ENCODE data around the gene ABCA2.

ABCA2 gene

DNA sequence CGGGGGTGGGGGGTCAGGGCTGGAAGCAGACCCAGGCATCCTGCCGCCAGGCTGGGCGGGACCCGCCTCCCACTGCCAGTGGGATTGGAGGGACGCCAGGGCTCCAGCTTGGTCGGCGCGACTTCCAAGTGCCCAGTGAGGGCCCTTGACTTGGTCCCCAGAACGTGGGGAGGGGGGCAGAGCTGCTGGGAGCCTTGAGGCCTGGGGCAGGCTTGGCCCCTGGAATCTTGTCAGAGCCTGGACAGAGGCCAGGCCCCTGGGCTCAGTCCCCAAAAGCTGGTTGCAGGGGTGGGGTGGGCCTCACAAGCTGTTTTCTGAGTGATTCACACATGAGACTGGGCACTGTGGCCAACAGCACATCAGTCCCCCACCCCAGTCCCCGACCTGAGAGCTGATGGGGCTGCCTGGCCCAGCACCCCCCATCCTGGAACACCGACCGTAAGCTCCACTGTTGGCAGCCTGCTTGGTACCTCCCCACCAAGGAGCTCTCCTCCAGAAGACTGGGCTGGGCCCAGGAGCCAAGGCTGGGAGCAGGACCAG, 32.2 kb downstream of the ABCA2 start:
- DNase-seq (ENCODE audit: low read depth, low spot score), result no peak
- Histone ChIP-seq H3K9me3 (ENCODE audit: control insufficient read depth, insufficient read depth, low read length) (no peaks in the 10 kb centered on the region), H3K4me1 (ENCODE audit: control insufficient read depth, insufficient read depth, low read length) (peaks cover 18% of the 10 kb centered on the region), H3K4me3 (ENCODE audit: low read length) (no peak overlapping the region), H3K27ac (ENCODE audit: low read length) (no peak overlapping the region), H3K36me3 (ENCODE audit: control insufficient read depth, insufficient read depth, low read length) (no peaks in the 10 kb centered on the region; the same call in 1 of the 2 replicates), H3K27me3 (ENCODE audit: control insufficient read depth, insufficient read depth, low read length) (no peaks in the 10 kb centered on the region; the same call in 1 of the 2 replicates)
- no CpG with 5 or more reads among the region's 12 CpGs for WGBS (ENCODE audit: insufficient coverage, insufficient read length)

DNA sequence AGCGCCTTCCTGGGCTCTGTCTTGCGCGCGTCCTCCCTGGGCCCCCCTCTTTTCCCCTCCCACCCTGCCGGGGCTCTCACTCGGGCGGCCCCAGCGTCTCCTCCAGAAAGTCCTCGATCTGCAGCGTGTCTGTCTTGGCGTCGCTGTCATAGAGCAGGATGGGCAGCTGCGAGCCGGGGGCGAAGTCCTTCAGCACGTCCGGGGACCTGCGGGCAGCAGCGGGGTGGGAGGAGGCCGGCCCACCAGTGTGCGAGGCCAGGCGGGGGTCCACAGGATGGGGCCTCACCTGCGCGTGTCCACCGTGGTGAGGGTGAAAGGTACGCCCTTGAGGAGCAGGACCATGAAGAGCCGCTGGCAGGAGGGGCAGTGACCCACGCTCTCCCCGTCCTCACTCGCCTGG, 32.7 kb downstream of the ABCA2 start:
- H3K4me3 ChIP-seq (ENCODE audit: low read length), result no peak overlapping the region

DNA sequence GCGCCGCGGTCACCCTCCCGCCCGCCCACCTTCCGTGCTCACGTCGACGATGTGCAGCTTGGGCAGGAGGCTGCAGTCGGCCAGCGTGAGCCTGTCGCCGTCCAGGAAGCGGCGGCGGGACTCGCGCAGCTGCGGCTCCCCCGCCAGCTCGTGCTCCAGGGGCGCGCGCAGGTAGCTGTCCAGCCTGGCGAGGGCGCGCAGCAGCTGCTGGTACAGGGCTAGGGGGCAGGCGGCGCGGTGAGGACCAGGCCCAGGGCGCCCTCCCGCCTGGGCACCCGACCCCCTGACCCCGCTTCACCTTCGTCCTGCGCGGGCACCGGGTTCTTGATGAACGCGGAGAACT, 33.2 kb downstream of the ABCA2 start:
- no peak for DNase-seq (ENCODE audit: low read depth, low spot score)
- peak overlapping the region; percentile 31 for H3K4me3 ChIP-seq (ENCODE audit: low read length)
- H3K4me1 ChIP-seq (ENCODE audit: control insufficient read depth, insufficient read depth, low read length), result peaks cover 18% of the 10 kb centered on the region
- H3K27me3 ChIP-seq (ENCODE audit: control insufficient read depth, insufficient read depth, low read length), result no peaks in the 10 kb centered on the region; the same call in 1 of the 2 replicates
- H3K27ac ChIP-seq (ENCODE audit: low read length), result no peak overlapping the region
- H3K36me3 ChIP-seq (ENCODE audit: control insufficient read depth, insufficient read depth, low read length), result no peaks in the 10 kb centered on the region; the same call in 1 of the 2 replicates
- no peaks in the 10 kb centered on the region for H3K9me3 ChIP-seq (ENCODE audit: control insufficient read depth, insufficient read depth, low read length)
- no CpG with 5 or more reads among the region's 40 CpGs for WGBS (ENCODE audit: insufficient coverage, insufficient read length)

More for the DNA sequence above, 32.7 kb downstream of the ABCA2 start:
- Histone ChIP-seq H3K36me3 (ENCODE audit: control insufficient read depth, insufficient read depth, low read length) (no peaks in the 10 kb centered on the region; the same call in 1 of the 2 replicates), H3K4me1 (ENCODE audit: control insufficient read depth, insufficient read depth, low read length) (peaks cover 18% of the 10 kb centered on the region), H3K27me3 (ENCODE audit: control insufficient read depth, insufficient read depth, low read length) (no peaks in the 10 kb centered on the region; the same call in 1 of the 2 replicates), H3K27ac (ENCODE audit: low read length) (no peak overlapping the region), H3K9me3 (ENCODE audit: control insufficient read depth, insufficient read depth, low read length) (no peaks in the 10 kb centered on the region)
- no CpG with 5 or more reads among the region's 30 CpGs for WGBS (ENCODE audit: insufficient coverage, insufficient read length)
- no peak for DNase-seq (ENCODE audit: low read depth, low spot score)

DNA sequence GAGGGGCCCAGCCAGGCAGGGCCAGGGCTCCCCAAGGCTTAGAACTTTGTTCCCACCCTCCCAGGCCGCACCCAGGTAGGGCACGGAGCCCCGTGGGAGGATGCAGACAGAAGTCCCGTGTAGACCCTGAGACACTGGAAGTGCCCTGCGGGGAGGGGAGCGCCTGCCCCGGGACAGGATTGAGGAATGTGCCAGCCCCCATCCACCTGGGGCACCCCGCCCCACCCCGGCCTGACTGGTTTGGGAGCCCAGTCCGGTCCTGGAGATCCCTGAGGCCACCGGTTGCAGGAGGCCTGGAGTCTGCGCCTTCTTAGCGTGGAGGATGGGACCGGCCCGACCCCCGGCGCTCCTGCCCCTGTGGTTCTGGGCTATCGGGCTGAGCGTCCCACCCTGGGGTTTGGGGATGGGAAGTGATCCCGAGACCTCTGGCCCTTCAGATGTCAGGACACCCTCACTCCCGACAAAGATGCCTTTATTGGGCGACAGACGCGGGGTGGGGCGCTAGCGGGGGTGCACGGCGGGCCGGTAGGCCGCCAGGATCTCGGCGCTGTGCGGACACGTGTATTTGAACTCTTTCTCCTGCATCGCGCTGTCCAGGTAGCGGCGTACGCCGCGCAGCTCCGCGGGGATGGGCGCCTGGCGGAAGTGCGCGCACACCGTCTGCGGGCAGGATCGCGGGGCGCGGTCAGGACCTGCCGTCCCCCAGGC, 33.7 kb downstream of the ABCA2 start:
- Histone ChIP-seq H3K4me3 (ENCODE audit: low read length) (peak overlapping the region; percentile 31; the same call in 1 of the 2 replicates), H3K4me1 (ENCODE audit: control insufficient read depth, insufficient read depth, low read length) (peaks cover 18% of the 10 kb centered on the region), H3K9me3 (ENCODE audit: control insufficient read depth, insufficient read depth, low read length) (no peaks in the 10 kb centered on the region), H3K27ac (ENCODE audit: low read length) (no peak overlapping the region), H3K27me3 (ENCODE audit: control insufficient read depth, insufficient read depth, low read length) (no peaks in the 10 kb centered on the region; the same call in 1 of the 2 replicates), H3K36me3 (ENCODE audit: control insufficient read depth, insufficient read depth, low read length) (no peaks in the 10 kb centered on the region; the same call in 1 of the 2 replicates)
- WGBS (ENCODE audit: insufficient coverage, insufficient read length), result no CpG with 5 or more reads among the region's 54 CpGs
- DNase-seq (ENCODE audit: low read depth, low spot score), result no peak

DNA sequence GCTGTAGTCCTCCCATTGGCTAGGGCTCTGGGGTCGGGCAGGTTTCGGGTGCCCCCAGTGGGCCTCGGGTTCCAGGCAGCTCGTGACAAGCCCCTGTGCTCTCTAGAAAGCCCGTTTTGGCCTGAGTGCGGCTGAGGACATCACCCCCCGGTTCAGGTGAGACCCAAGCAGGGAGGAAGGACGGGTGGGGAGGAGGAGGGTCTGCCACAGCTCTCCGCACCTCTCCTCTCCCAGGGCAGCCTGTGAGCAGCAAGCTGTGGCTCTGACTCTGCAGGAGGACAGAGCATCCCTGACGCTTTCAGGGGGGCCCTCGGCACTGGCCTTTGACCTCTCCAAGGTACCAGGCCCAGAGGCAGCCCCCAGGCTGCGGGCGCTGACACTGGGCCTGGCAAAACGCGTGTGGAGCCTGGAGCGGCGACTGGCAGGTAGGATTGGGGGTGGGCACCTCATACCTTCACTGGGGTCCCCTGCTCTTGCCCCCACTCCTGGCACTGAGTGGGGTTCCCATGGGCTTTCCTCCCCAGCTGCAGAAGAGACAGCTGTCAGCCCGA, 35.1 kb downstream of the ABCA2 start:
- Histone ChIP-seq H3K4me1 (ENCODE audit: control insufficient read depth, insufficient read depth, low read length) (peaks cover 18% of the 10 kb centered on the region), H3K27ac (ENCODE audit: low read length) (no peak overlapping the region), H3K4me3 (ENCODE audit: low read length) (peak overlapping the region; percentile 75; the same call in 1 of the 2 replicates), H3K36me3 (ENCODE audit: control insufficient read depth, insufficient read depth, low read length) (no peaks in the 10 kb centered on the region; the same call in 1 of the 2 replicates), H3K27me3 (ENCODE audit: control insufficient read depth, insufficient read depth, low read length) (no peaks in the 10 kb centered on the region; the same call in 1 of the 2 replicates), H3K9me3 (ENCODE audit: control insufficient read depth, insufficient read depth, low read length) (no peaks in the 10 kb centered on the region)
- WGBS (ENCODE audit: insufficient coverage, insufficient read length), result no CpG with 5 or more reads among the region's 18 CpGs
- no peak for DNase-seq (ENCODE audit: low read depth, low spot score)

DNA sequence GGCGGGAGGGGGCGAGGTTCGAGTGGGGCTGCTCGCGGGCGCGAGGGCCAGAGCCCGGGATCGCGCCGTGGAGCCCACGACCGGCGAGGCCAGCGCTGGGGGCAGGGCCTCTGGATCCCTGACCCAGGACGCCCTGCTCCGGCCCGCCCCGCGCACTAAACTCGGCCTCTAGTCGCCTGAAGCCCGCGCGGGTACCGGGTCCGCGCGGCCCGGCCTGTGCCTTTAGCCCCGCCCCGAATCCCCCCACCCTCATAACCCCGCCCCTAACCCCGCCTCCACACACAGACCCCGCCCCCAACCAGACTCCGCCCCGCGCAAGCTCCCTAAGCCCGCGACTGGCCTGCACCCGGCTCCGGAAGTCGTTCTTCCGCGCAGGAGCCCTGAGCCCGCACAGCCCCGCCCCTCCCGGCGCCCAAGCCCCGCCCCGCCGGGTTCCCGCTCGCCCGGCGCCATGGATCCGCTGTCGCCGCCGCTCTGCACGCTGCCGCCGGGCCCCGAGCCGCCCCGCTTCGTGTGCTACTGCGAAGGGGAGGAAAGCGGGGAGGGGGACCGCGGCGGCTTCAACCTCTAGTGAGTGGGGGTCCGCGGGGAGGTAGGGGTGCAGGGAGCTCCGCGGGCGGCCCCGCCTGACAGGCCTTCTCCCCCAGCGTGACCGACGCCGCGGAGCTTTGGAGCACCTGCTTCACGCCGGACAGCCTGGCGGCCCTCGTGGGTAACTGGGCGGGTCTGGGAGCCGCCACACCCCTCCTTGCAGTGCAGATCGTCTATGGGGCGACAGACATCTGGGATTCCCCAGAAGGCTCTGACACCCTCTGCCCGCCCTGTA, 35.8 kb downstream of the ABCA2 start, which contains the start of gene PAXX:
PAXX (plus strand) TSS at position 430 of the 826 bp plus-strand sequence; CDS start at position 452, 22 bp downstream.
- Histone ChIP-seq H3K27ac (ENCODE audit: low read length) (no peak within 1 kb of the TSS), H3K4me1 (ENCODE audit: control insufficient read depth, insufficient read depth, low read length) (peaks cover 15% of the 10 kb centered on the region), H3K9me3 (ENCODE audit: control insufficient read depth, insufficient read depth, low read length) (no peaks in the 10 kb centered on the region), H3K4me3 (ENCODE audit: low read length) (peak within 1 kb of the TSS; percentile 75), H3K36me3 (ENCODE audit: control insufficient read depth, insufficient read depth, low read length) (no peaks in the 10 kb centered on the region; the same call in 1 of the 2 replicates), H3K27me3 (ENCODE audit: control insufficient read depth, insufficient read depth, low read length) (no peaks in the 10 kb centered on the region; the same call in 1 of the 2 replicates)
- WGBS (ENCODE audit: insufficient coverage, insufficient read length), result no CpG with 5 or more reads among the region's 92 CpGs
- no peak for DNase-seq (ENCODE audit: low read depth, low spot score)

DNA sequence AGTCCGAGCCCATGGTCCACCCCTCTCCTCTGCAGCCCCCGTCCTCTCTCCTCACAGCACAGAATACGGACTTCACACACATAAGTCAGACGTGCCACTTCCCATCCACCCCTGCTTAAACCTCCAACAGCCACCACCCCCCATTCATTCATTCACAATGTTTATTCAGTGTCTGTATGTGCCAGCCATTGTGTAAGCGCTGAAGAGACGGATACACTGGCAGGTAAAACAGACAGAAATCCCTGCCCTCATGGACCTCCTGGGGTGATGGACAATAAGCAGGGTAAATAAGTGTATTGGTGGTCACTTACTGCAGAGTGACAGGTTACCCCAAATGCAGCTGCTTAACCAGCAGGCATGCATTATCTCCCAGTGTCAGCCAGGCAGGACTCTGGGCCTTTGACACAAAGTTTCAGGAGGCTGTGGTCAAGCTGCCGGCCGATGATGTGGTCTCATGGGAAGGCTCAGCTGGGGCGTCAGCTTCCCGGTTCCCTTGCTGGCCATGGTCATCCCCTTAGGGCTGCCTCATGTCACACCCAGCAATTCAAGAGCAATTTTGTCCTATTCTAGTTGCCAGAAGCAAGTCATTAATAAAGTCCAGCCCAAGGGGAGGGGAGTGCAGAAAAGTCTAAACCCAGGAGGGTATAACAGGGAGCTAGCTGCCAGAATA, 37.7 kb downstream of the ABCA2 start:
- Histone ChIP-seq H3K4me1 (ENCODE audit: control insufficient read depth, insufficient read depth, low read length) (peaks cover 7% of the 10 kb centered on the region), H3K9me3 (ENCODE audit: control insufficient read depth, insufficient read depth, low read length) (no peaks in the 10 kb centered on the region), H3K27ac (ENCODE audit: low read length) (no peak overlapping the region), H3K36me3 (ENCODE audit: control insufficient read depth, insufficient read depth, low read length) (no peaks in the 10 kb centered on the region; the same call in 1 of the 2 replicates), H3K4me3 (ENCODE audit: low read length) (no peak overlapping the region), H3K27me3 (ENCODE audit: control insufficient read depth, insufficient read depth, low read length) (peaks cover 4% of the 10 kb centered on the region; the same call in 1 of the 2 replicates)
- DNase-seq (ENCODE audit: low read depth, low spot score), result no peak
- WGBS (ENCODE audit: insufficient coverage, insufficient read length), result no CpG with 5 or more reads among the region's 10 CpGs

DNA sequence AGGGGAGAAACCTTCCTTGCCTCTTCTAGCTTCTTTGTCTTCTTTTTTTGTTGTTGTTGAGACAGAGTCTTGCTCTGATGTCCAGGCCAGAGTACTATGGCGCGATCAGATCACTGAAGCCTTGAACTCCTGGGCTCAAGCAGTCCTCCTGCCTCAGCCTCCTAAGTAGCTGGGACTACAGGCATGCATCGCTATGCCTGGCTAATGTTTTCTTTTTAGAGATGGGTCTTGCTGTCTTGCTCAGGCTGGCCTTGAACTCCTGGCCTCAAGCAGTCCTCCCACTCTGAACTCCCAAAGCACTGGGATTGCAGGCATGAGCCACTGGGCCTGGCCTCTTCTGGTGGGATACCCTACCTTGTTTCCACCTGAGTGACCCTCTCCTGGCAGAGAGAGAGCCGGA, 39.2 kb downstream of the ABCA2 start:
- Histone ChIP-seq H3K27ac (ENCODE audit: low read length) (no peak overlapping the region), H3K27me3 (ENCODE audit: control insufficient read depth, insufficient read depth, low read length) (peaks cover 8% of the 10 kb centered on the region; the same call in 1 of the 2 replicates), H3K36me3 (ENCODE audit: control insufficient read depth, insufficient read depth, low read length) (no peaks in the 10 kb centered on the region; the same call in 1 of the 2 replicates), H3K4me1 (ENCODE audit: control insufficient read depth, insufficient read depth, low read length) (peaks cover 3% of the 10 kb centered on the region; the same call in 1 of the 2 replicates), H3K4me3 (ENCODE audit: low read length) (no peak overlapping the region), H3K9me3 (ENCODE audit: control insufficient read depth, insufficient read depth, low read length) (no peaks in the 10 kb centered on the region)
- DNase-seq (ENCODE audit: low read depth, low spot score), result no peak
- WGBS (ENCODE audit: insufficient coverage, insufficient read length), result no CpG with 5 or more reads among the region's 4 CpGs

DNA sequence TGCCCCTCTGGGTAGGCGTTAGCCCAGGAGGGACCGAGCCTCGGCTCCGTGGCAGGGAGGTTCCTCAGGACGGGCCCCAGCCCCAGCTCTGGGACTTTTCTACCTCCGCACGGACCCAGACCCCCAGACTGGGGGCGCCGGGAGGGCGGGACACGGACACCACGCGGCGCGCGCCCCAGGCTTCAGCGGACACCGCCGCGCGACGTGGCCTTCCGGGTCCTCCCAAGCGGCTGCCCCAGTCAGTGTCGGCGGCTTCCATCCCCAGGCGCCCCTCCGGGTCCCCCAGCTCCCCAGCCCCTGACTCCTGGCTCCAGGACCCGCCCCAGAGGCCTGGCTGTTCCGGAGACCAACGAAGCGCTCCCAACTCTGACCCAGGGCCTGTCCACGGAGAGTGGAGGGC, 42.2 kb downstream of the ABCA2 start:
- Histone ChIP-seq H3K4me3 (ENCODE audit: low read length) (no peak overlapping the region; the same call in 1 of the 2 replicates), H3K27ac (ENCODE audit: low read length) (no peak overlapping the region), H3K9me3 (ENCODE audit: control insufficient read depth, insufficient read depth, low read length) (no peaks in the 10 kb centered on the region), H3K36me3 (ENCODE audit: control insufficient read depth, insufficient read depth, low read length) (no peaks in the 10 kb centered on the region), H3K27me3 (ENCODE audit: control insufficient read depth, insufficient read depth, low read length) (peaks cover 8% of the 10 kb centered on the region; the same call in 1 of the 2 replicates), H3K4me1 (ENCODE audit: control insufficient read depth, insufficient read depth, low read length) (no peaks in the 10 kb centered on the region; the same call in 1 of the 2 replicates)
- DNase-seq (ENCODE audit: low read depth, low spot score), result no peak
- WGBS (ENCODE audit: insufficient coverage, insufficient read length), result no CpG with 5 or more reads among the region's 33 CpGs

All from iPS DF 6.9 (cell line).